NT2/D1 (cell line): Measurements from ENCODE around the gene TMPRSS13.

Experiments
- DNase-seq: peaks from one replicate; pipeline ENCODE4 v3.0.0-alpha.2; 2011; ENCODE audit warnings: low read depth, low spot score
- H3K27me3 ChIP-seq: 2 replicates; pipeline ENCODE4 v1.6.0; 2011; ENCODE audit warnings: mild to moderate bottlenecking; ENCODE audit not compliant: insufficient read length, insufficient read depth
- H3K36me3 ChIP-seq: 2 replicates; pipeline ENCODE4 v1.6.1; 2011; ENCODE audit warnings: mild to moderate bottlenecking, low read length, mixed read lengths; ENCODE audit not compliant: insufficient read depth, insufficient read length
- H3K4me1 ChIP-seq: 2 replicates; pipeline ENCODE4 v1.5.1; 2011; ENCODE audit not compliant: insufficient read depth, insufficient read length
- H3K4me3 ChIP-seq: 2 replicates; pipeline ENCODE4 v1.5.1; 2011; ENCODE audit warnings: low read depth; ENCODE audit not compliant: insufficient read length
- H3K9ac ChIP-seq: 2 replicates; pipeline ENCODE4 v1.6.0; 2011; ENCODE audit warnings: low read depth; ENCODE audit not compliant: insufficient read length
- H3K9me3 ChIP-seq: 2 replicates; pipeline ENCODE4 v1.5.1; 2011; ENCODE audit warnings: mild to moderate bottlenecking, low read length; ENCODE audit not compliant: insufficient read depth
- SUZ12 ChIP-seq: IDR thresholded peaks from 2 replicates; pipeline ENCODE4 v1.6.1; 2011; ENCODE audit not compliant: insufficient read length, insufficient read depth; ENCODE audit errors: extremely low read depth
- YY1 ChIP-seq: IDR thresholded peaks from 2 replicates; pipeline ENCODE4 v1.6.1; 2011; ENCODE audit not compliant: insufficient read length, insufficient read depth
- ZNF274 ChIP-seq: IDR thresholded peaks from 2 replicates; pipeline ENCODE4 v1.6.1; 2011; ENCODE audit warnings: mild to moderate bottlenecking, low read depth, low read length

The TMPRSS13 gene

GRCh38 chr11:117902001-117902845 lies 27.0 kb downstream of the TMPRSS13 start:
- Histone ChIP-seq H3K4me1 (no peaks in the 10 kb centered on the region), H3K4me3 (no peak overlapping the region), H3K9ac (no peak overlapping the region), H3K9me3 (no peaks in the 10 kb centered on the region), H3K27me3 (peaks cover 3% of the 10 kb centered on the region), H3K36me3 (no peaks in the 10 kb centered on the region)
- DNase-seq, result no peak
- no peak for TF ChIP-seq ZNF274
- TF ChIP-seq YY1, result no peak
- TF ChIP-seq SUZ12, result no peak

GRCh38 chr11:117901601-117902000 lies 27.6 kb downstream of the TMPRSS13 start:
- Histone ChIP-seq H3K36me3 (no peaks in the 10 kb centered on the region), H3K4me3 (no peak overlapping the region), H3K4me1 (no peaks in the 10 kb centered on the region), H3K9ac (no peak overlapping the region), H3K9me3 (no peaks in the 10 kb centered on the region), H3K27me3 (peaks cover 3% of the 10 kb centered on the region)
- DNase-seq, result no peak
- TF ChIP-seq SUZ12 (no peak), ZNF274 (no peak), YY1 (no peak)

DNA sequence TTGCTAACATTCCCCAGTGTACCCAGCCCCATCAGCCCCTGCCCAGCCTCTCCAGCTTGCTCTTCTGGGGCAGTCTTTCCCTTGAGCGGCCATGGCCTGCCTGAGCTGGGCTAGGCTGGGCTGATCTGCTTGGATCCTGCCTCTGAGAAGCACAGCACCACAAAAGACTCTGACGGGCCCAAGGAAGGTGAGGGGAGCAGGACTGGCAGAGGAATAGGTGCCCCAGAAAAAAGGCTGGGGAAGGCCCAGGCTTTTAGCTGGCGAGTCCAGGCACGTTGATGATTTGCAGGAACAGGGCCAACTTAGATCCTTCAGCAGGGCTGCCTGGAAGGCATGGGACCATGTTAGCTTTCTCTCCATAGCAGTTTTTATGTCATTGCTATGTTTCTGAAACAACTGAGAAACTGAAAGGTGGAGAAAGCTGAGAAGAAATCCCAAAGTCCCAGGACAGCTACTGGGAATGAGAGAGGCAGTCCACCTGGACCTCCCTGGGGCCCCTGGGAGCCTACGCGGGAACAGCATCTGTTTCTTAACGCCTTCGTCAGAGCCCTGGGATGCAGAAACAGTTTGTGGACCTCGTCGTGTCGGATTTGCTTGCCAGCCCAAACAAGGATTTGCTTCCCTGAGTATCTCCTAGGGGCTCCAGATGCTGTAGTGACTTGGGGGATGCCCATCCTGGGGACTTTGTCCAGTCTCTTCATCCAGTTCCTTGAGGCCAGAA lies 28.3 kb downstream of the TMPRSS13 start:
- Histone ChIP-seq H3K9ac (no peak overlapping the region), H3K27me3 (peaks cover 3% of the 10 kb centered on the region), H3K9me3 (no peaks in the 10 kb centered on the region), H3K36me3 (no peaks in the 10 kb centered on the region), H3K4me1 (no peaks in the 10 kb centered on the region), H3K4me3 (no peak overlapping the region)
- no peak for TF ChIP-seq YY1
- TF ChIP-seq ZNF274, result no peak
- no peak for TF ChIP-seq SUZ12
- DNase-seq, result no peak

GRCh38 chr11:117900121-117900648 lies 29.0 kb downstream of the TMPRSS13 start:
- Histone ChIP-seq H3K4me1 (no peaks in the 10 kb centered on the region), H3K27me3 (peaks cover 3% of the 10 kb centered on the region), H3K36me3 (no peaks in the 10 kb centered on the region), H3K9me3 (no peaks in the 10 kb centered on the region), H3K4me3 (no peak overlapping the region), H3K9ac (no peak overlapping the region)
- TF ChIP-seq ZNF274 (no peak), YY1 (no peak), SUZ12 (no peak)
- no peak for DNase-seq

GRCh38 chr11:117898059-117898458 lies 31.1 kb downstream of the TMPRSS13 start:
- H3K27me3 ChIP-seq, result peaks cover 3% of the 10 kb centered on the region
- no peaks in the 10 kb centered on the region for H3K4me1 ChIP-seq
- no peak overlapping the region for H3K4me3 ChIP-seq
- no peak for DNase-seq
- H3K36me3 ChIP-seq, result no peaks in the 10 kb centered on the region
- TF ChIP-seq ZNF274 (no peak), SUZ12 (no peak), YY1 (no peak)
- H3K9ac ChIP-seq, result no peak overlapping the region
- no peaks in the 10 kb centered on the region for H3K9me3 ChIP-seq

GRCh38 chr11:117892651-117893050 lies 36.6 kb downstream of the TMPRSS13 start:
- Histone ChIP-seq H3K9me3 (no peaks in the 10 kb centered on the region), H3K4me3 (no peak overlapping the region), H3K4me1 (no peaks in the 10 kb centered on the region), H3K27me3 (peaks cover under 1% of the 10 kb centered on the region), H3K9ac (no peak overlapping the region), H3K36me3 (no peaks in the 10 kb centered on the region)
- DNase-seq, result no peak
- TF ChIP-seq YY1, result no peak
- no peak for TF ChIP-seq ZNF274
- no peak for TF ChIP-seq SUZ12

DNA sequence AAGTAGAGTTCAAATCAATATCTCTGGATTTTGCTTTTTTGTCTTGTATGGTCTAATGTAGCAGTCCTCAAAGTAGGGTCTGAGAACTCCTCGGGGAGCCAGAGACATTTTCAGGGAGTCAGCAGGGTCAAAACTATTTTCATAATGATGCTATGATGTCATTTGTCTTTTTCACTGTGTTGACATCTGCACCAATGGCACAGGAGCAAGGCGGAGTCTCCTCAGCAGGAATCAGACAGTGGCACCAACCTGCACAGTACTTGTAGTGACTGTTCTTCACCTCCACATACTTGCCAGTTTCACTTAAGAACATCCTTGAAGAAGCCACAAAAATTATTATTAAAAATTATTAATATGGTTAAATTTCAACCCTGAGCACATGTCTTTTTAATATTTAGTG lies 37.8 kb downstream of the TMPRSS13 start:
- H3K9ac ChIP-seq, result no peak overlapping the region
- DNase-seq, result no peak
- no peaks in the 10 kb centered on the region for H3K9me3 ChIP-seq
- H3K4me1 ChIP-seq, result no peaks in the 10 kb centered on the region
- H3K36me3 ChIP-seq, result no peaks in the 10 kb centered on the region
- TF ChIP-seq SUZ12 (no peak), ZNF274 (no peak), YY1 (no peak)
- H3K4me3 ChIP-seq, result no peak overlapping the region
- H3K27me3 ChIP-seq, result no peaks in the 10 kb centered on the region
